Mucosa of descending colon (tissue), 3 donors: ENCODE results near the gene ATPAF1. TPM values are rescaled to one million over a fixed set of nuclear protein-coding genes. Genes with fewer than 3 reads are reported as not detected.
A peak's percentile ranks its signal among the peaks of the same experiment; 100 is the strongest.

Experiments
- ATAC-seq: fragments of 200-7000 bp; cut with Tn5 transposase; one replicate; pipeline ENCODE4 v1.9.1; 2020; ENCODE audit warnings: mild to moderate bottlenecking, moderate library complexity
- DNase-seq, 3 donors: peaks; one replicate each; pipeline ENCODE4 v3.0.0-alpha.2; 2020
- H3K36me3 ChIP-seq: fragments of 200-600 bp; one replicate; pipeline ENCODE4 v1.8.0; 2021; ENCODE audit warnings: low read depth, mild to moderate bottlenecking
- H3K4me1 ChIP-seq: fragments of 200-600 bp; one replicate; pipeline ENCODE4 v1.8.0; 2021; ENCODE audit warnings: low read depth, mild to moderate bottlenecking
- H3K4me3 ChIP-seq: fragments of 200-600 bp; one replicate; pipeline ENCODE4 v1.8.0; 2021; ENCODE audit warnings: mild to moderate bottlenecking
- H3K9me3 ChIP-seq: fragments of 200-600 bp; one replicate; pipeline ENCODE4 v1.8.0; 2021; ENCODE audit warnings: mild to moderate bottlenecking
- CTCF ChIP-seq: fragments of 200-600 bp; IDR thresholded peaks from one replicate; pipeline ENCODE4 v1.8.0; 2022; ENCODE audit warnings: antibody characterized with exemption, mild to moderate bottlenecking
- intact Hi-C, 2 donors: fragments of 100-400 bp; cut with DNase I in 1 of 2; cut with micrococcal nuclease in 1 of 2; formaldehyde crosslinking; loops; one replicate each; pipeline versions ENCODE4 v1.11.0 to v1.11.1; 2022; cut with DNase I, micrococcal nuclease
- total RNA-seq, 3 donors: library from RNA; stranded (reverse); fragmentation: NEBNext Ultra II Directional in 2 of 3; extraction: Animal tissue kit (Norgen Biotek cat#: 25700) in 2 of 3; gene quantifications; one replicate each; pipeline versions ENCODE4 v1.2.1 to v1.2.4, GENCODE V29; 2021 to 2023
- donor health status: DM: no; HTN: no; CAD: no; lungs with moderate emphysema.
- donor health status: DM: no; HTN: no; CAD: no.
- donor health status: DM: no; HTN: yes; CAD: no.

Gene ATPAF1
- total RNA-seq, 3 donors from 2014 or later = 49.7 to 54.9 (median 52.6) TPM

- no peak for TF ChIP-seq CTCF
- peak; percentile 97 for ATAC-seq
Observed at GRCh38 chr1:46687093-46687659, 19.0 kb upstream of the ATPAF1 start.

GRCh38 chr1:46686255-46686654 is 18.1 kb upstream of the ATPAF1 start:
- intact Hi-C loops = no loop called here
- ATAC-seq (no peak), DNase-seq (no peak)
- Histone ChIP-seq H3K9me3 (no peaks in the 10 kb centered on the region), H3K36me3 (peaks cover 5% of the 10 kb centered on the region), H3K4me1 (peaks cover 31% of the 10 kb centered on the region), H3K4me3 (no peak overlapping the region)
- TF ChIP-seq CTCF = no peak

More at GRCh38 chr1:46687093-46687659, 19.0 kb upstream of the ATPAF1 start:
- H3K4me3 ChIP-seq = no peak overlapping the region
- H3K4me1 ChIP-seq = peaks cover 31% of the 10 kb centered on the region
- peaks cover 5% of the 10 kb centered on the region for H3K36me3 ChIP-seq
- no peaks in the 10 kb centered on the region for H3K9me3 ChIP-seq
- intact Hi-C loops = no loop called here
- peak; percentile 87 to 97 (median 90) for DNase-seq

- intact Hi-C loops = no loop called here
- DNase-seq = no peak
- Histone ChIP-seq H3K4me1 (peaks cover 31% of the 10 kb centered on the region), H3K36me3 (peaks cover 5% of the 10 kb centered on the region), H3K9me3 (no peaks in the 10 kb centered on the region), H3K4me3 (no peak overlapping the region)
- TF ChIP-seq CTCF = no peak
- no peak for ATAC-seq
Observed at GRCh38 chr1:46684670-46685069, 16.5 kb upstream of the ATPAF1 start.

- intact Hi-C loops = no loop called here
- ATAC-seq (peak; percentile 54), DNase-seq (no peak)
- Histone ChIP-seq H3K9me3 (no peaks in the 10 kb centered on the region), H3K36me3 (peaks cover 15% of the 10 kb centered on the region), H3K4me3 (no peak overlapping the region), H3K4me1 (peaks cover 20% of the 10 kb centered on the region)
- no peak for TF ChIP-seq CTCF
Observed at GRCh38 chr1:46682064-46682463, 13.9 kb upstream of the ATPAF1 start.

- ATAC-seq (peak; percentile 85), DNase-seq (peak in 1 of 3 donors; percentile 27)
- Histone ChIP-seq H3K4me3 (no peak overlapping the region), H3K9me3 (no peaks in the 10 kb centered on the region), H3K36me3 (peaks cover 15% of the 10 kb centered on the region), H3K4me1 (peaks cover 14% of the 10 kb centered on the region)
- no peak for TF ChIP-seq CTCF
- intact Hi-C loops = no loop called here
Observed at GRCh38 chr1:46681333-46682034, 13.3 kb upstream of the ATPAF1 start.
